Activated T-cell treated with anti-CD3 and anti-CD28 coated beads, Interleukin-2, amount 50 U/mL, for 1 hour (primary cell): ENCODE results near the gene CLEC4M.

ENCODE experiments used
- DNase-seq: peaks from one replicate; pipeline ENCODE4 v3.0.0-alpha.2; 2020

The CLEC4M gene

DNA sequence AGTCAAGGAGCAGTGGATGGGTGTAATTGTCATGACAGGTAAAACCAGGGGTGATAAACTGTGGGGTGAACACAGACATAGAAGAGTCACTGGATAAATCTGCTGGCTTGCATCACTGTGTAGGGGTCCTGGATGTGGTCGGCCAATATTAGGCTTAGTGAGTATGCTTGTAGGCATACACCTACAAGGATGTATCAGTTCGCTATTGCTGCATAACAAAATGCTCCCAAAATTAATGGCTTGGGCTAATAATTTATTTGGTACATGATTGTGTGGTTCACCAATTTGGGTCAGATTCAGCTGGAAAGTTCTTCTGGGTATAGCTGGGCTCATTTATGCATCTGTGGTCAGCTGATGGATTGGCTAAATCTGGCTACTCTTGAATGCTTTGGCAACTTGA, 55.8 kb downstream of the CLEC4M start:
- DNase-seq: no peak
